Mesodermal cell (in vitro differentiated cells): ENCODE measurements around the gene ANGPTL7.
"Not testable (repeated sequence)": the region's sequence is repeated elsewhere in the genome, so short reads cannot be mapped to it uniquely, and the experiment has no call there.

ENCODE experiments used
- H3K27ac ChIP-seq: 2 replicates; pipeline ENCODE4 v1.7.0; 2013; ENCODE audit warnings: mild to moderate bottlenecking, low read depth, low read length, moderate library complexity; ENCODE audit not compliant: severe bottlenecking
- H3K36me3 ChIP-seq: 2 replicates; pipeline ENCODE4 v1.7.1; 2013; ENCODE audit warnings: mild to moderate bottlenecking, low read length, moderate library complexity; ENCODE audit not compliant: control insufficient read depth, insufficient read depth
- H3K4me1 ChIP-seq: one replicate; pipeline ENCODE4 v1.7.1; 2013; ENCODE audit warnings: mild to moderate bottlenecking, low read length; ENCODE audit not compliant: insufficient read depth, control insufficient read depth, poor library complexity, severe bottlenecking
- H3K4me3 ChIP-seq: 2 replicates; pipeline ENCODE4 v1.7.0; 2013; ENCODE audit warnings: low read length, control low read depth, mild to moderate bottlenecking; ENCODE audit not compliant: insufficient read depth, poor library complexity, severe bottlenecking; ENCODE audit errors: extremely low read depth
- H3K9me3 ChIP-seq: 2 replicates; pipeline ENCODE4 v1.7.1; 2013; ENCODE audit warnings: mild to moderate bottlenecking, low read length, moderate library complexity; ENCODE audit not compliant: control insufficient read depth
- WGBS, 2 experiments: methylation state at CpG; one replicate each; pipeline ENCODE4 v1.1.5; 2013; ENCODE audit warnings: missing lambda C conversion rate in 2 of 2; ENCODE audit not compliant: insufficient coverage in 2 of 2; 5-methylcytosine and 5-hydroxymethylcytosine counted together

ANGPTL7 gene

DNA sequence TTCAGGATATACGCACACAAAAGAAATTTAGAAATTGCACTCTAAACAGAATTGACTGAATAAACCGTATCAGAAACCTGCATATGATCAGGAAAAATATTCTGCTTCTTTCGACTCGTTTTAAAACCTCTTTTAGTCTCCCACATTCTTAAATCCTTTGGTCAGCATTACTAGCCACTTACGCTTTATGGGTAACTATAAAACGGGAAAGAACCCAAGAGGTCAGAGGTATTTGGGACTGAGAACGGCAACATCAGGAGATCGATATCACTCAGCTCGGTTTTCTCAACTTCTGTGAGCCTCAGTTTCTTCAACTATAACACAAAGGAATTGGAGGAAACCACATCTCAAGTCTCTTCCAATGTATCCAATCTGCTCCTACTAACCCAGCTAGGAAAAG lies 36.4 kb upstream of the ANGPTL7 start:
- Histone ChIP-seq H3K4me3 (no peak overlapping the region), H3K4me1 (no peaks in the 10 kb centered on the region), H3K36me3 (peaks cover 83% of the 10 kb centered on the region), H3K9me3 (no peaks in the 10 kb centered on the region), H3K27ac (no peak overlapping the region)
- WGBS, 2 experiments = 93 to 97% methylated on average over 8 to 9 of the region's 9 CpGs

GRCh38 chr1:11153184-11153583 lies 36.0 kb upstream of the ANGPTL7 start:
- H3K36me3 ChIP-seq = peaks cover 82% of the 10 kb centered on the region
- no peaks in the 10 kb centered on the region for H3K4me1 ChIP-seq
- H3K27ac ChIP-seq = no peak overlapping the region
- 86 to 91% methylated on average over 2 of the region's 3 CpGs for WGBS, 2 experiments
- H3K9me3 ChIP-seq = no peaks in the 10 kb centered on the region
- no peak overlapping the region for H3K4me3 ChIP-seq

DNA sequence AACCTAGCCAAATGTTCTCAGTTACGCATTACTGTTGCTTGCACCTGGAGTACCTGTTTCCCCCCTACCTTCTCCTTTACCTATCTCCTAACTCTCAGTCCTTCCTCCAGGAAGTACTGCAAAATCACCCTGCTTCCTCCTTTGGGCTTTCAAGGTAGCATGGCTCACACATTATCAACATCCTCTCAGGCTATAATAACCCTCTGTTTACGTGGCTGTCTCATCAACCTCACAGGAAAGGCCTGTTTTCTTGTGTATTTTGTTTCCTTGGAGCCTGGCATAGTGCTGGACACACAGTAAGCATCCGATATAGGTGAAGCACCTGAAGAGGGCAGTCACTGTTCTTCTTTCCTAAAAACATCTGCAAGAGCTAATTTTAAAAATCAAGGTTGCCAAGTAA lies 32.7 kb upstream of the ANGPTL7 start:
- Histone ChIP-seq H3K27ac (no peak overlapping the region), H3K9me3 (no peaks in the 10 kb centered on the region), H3K4me3 (no peak overlapping the region), H3K4me1 (no peaks in the 10 kb centered on the region), H3K36me3 (peaks cover 64% of the 10 kb centered on the region)
- 90 to 100% methylated on average over 2 to 3 of the region's 3 CpGs for WGBS, 2 experiments

DNA sequence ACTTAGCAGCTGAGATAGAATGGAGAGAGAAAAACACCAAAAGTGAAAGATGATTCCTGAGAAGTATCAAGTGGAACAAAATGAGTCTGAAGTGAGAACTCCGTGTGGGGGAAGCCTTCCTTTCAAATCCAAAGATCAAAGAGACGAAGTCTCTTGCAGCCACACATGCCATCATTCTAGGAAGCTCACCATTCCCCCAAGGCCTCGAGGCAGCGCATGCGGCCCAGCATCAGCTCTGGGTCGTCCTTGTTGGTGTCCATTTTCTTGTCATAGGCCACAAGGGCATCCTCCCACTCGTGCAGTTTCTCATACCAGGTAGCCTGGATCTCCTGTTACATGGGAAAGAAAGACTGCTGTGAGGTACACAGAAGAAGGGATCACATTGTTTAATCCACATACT lies 32.2 kb upstream of the ANGPTL7 start:
- peaks cover 62% of the 10 kb centered on the region for H3K36me3 ChIP-seq

DNA sequence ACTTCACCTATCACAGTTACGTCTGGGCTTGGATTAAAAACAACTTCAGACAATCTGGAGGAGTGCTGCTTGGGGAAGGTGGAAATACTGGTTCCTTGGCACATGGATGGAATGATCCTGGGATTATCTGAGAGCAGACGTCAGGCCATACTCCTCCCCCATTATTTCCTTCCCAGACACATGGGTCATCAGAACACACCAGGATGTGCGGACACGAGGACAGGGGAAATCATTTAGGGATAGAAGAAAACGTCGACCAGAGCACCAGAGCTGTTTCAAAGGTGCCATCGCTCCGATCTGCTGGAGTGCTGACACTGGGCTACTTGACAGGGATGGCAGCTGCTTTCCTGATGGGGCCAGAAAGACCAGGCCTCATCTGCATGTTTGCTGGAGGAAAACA lies 31.8 kb upstream of the ANGPTL7 start:
- H3K4me3 ChIP-seq = no peak overlapping the region
- no peaks in the 10 kb centered on the region for H3K9me3 ChIP-seq
- 95 to 96% methylated on average over 6 to 7 of the region's 8 CpGs for WGBS, 2 experiments
- H3K36me3 ChIP-seq = peaks cover 59% of the 10 kb centered on the region
- H3K4me1 ChIP-seq = no peaks in the 10 kb centered on the region
- no peak overlapping the region for H3K27ac ChIP-seq

More for the DNA sequence above, 32.2 kb upstream of the ANGPTL7 start:
- 92 to 93% methylated on average over 6 to 7 of the region's 7 CpGs for WGBS, 2 experiments
- no peak overlapping the region for H3K4me3 ChIP-seq
- no peaks in the 10 kb centered on the region for H3K9me3 ChIP-seq
- no peaks in the 10 kb centered on the region for H3K4me1 ChIP-seq
- no peak overlapping the region for H3K27ac ChIP-seq

GRCh38 chr1:11157867-11158266 lies 31.3 kb upstream of the ANGPTL7 start:
- no peak overlapping the region for H3K27ac ChIP-seq
- H3K4me3 ChIP-seq = no peak overlapping the region
- no peaks in the 10 kb centered on the region for H3K4me1 ChIP-seq
- peaks cover 58% of the 10 kb centered on the region for H3K36me3 ChIP-seq
- H3K9me3 ChIP-seq = no peaks in the 10 kb centered on the region
- 75 to 92% methylated on average over 2 of the region's 2 CpGs for WGBS, 2 experiments

DNA sequence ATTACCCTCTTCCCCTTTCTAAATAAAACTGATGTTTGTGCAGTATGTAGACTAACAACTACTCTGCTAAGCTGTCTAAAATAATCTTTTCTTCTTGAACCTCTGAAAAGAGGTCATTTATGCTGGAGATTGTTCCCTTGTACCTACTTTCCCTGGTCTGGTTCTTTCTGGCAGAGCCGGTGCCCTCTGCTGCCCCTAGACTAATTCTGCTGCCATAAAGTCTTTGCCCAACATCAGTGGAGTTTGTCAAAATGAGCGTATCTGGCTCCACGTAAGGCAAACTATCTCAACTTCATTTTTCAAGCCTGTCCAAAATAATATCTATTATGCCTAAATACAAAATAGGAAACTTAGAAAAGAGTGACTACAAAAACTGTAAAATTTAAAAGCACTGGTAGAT lies 30.9 kb upstream of the ANGPTL7 start:
- WGBS, 2 experiments = 100% methylated on average over 1 of the region's 3 CpGs
- H3K27ac ChIP-seq = no peak overlapping the region
- H3K9me3 ChIP-seq = no peaks in the 10 kb centered on the region
- peaks cover 54% of the 10 kb centered on the region for H3K36me3 ChIP-seq
- H3K4me3 ChIP-seq = no peak overlapping the region
- no peaks in the 10 kb centered on the region for H3K4me1 ChIP-seq

DNA sequence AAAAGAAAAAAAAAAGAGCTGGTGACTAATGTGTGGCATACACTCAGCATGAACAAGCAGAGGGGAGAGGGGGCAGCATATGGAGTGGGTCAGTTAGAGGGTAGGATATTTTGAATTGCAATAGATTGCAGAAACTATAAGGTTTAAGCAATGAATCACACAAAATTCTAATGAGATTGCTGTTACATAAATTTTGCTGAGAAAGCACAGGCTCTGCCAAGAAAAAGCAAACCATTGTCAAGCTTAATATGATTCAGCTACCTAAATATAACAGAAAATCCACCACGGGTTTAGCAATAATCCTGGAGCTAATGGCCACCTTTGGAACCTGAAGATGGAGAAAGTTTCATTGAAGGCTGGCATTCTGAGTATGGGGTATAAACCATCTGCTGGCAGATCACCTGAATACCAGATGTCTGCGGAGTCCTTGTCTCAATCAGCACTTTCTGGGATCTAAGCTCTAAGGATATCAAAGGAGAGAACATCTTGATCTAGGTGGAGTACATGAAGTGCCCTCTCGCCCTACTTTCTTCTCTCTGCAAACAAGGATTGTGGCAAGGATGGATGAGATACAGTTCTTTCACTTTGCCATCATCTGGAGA lies 30.3 kb upstream of the ANGPTL7 start:
- Histone ChIP-seq H3K4me1 (no peaks in the 10 kb centered on the region), H3K36me3 (peaks cover 49% of the 10 kb centered on the region), H3K27ac (no peak overlapping the region), H3K4me3 (no peak overlapping the region), H3K9me3 (no peaks in the 10 kb centered on the region)
- 93 to 100% methylated on average over 2 of the region's 3 CpGs for WGBS, 2 experiments

DNA sequence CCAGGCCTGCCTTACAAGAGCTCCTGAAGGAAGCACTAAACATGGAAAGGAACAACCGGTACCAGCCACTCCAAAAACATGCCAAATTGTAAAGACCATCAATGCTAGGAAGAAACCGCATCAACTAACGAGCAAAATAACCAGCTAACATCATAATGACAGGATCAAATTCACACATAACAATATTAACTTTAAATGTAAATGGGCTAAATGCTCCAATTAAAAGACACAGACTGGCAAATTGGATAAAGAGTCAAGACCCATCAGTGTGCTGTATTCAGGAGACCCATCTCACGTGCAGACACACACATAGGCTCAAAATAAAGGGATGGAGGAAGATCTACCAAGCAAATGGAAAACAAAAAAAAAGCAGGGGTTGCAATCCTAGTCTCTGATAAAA lies 26.4 kb upstream of the ANGPTL7 start:
- not testable (repeated sequence) for H3K4me3 ChIP-seq, H3K27ac ChIP-seq, H3K4me1 ChIP-seq, H3K9me3 ChIP-seq
- WGBS, 2 experiments = no CpG with 5 or more reads among the region's 4 CpGs
- H3K36me3 ChIP-seq = peaks cover 32% of the 10 kb centered on the region

DNA sequence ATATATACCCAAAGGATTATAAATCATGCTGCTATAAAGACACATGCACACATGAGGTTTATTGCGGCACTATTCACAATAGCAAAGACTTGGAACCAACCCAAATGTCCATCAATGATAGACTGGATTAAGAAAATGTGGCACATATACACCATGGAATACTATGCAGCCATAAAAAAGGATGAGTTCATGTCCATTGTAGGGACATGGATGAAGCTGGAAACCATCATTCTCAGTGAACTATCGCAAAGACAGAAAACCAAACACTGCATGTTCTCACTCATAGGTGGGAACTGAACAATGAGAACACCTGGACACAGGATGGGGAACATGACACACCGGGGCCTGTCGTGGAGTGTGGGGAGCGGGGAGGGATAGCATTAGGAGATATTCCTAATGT lies 22.4 kb upstream of the ANGPTL7 start:
- H3K27ac ChIP-seq, H3K9me3 ChIP-seq, H3K4me3 ChIP-seq, H3K4me1 ChIP-seq: not testable (repeated sequence)
- 89 to 92% methylated on average over 4 to 5 of the region's 5 CpGs for WGBS, 2 experiments
- H3K36me3 ChIP-seq = peaks cover 25% of the 10 kb centered on the region

GRCh38 chr1:11168731-11169130 lies 20.4 kb upstream of the ANGPTL7 start:
- Histone ChIP-seq H3K27ac (no peak overlapping the region), H3K4me3 (no peak overlapping the region), H3K9me3 (no peaks in the 10 kb centered on the region), H3K36me3 (peaks cover 30% of the 10 kb centered on the region), H3K4me1 (no peaks in the 10 kb centered on the region)
- WGBS, 2 experiments = 100% methylated on average over 1 of the region's 1 CpG; no CpG with 5 or more reads in 1 of the 2 experiments
